IMR-90 (cell line): Measurements from ENCODE around the gene CMSS1. TPM values are rescaled to one million over a fixed set of nuclear protein-coding genes. Genes with fewer than 3 reads are reported as not detected.

Experiments
- ATAC-seq: fragments of 200-7000 bp; cut with Tn5 transposase; 2 replicates; pipeline ENCODE4 v1.9.1; 2020; ENCODE audit warnings: low read depth, mild to moderate bottlenecking, moderate library complexity
- BruUV-seq: library from RNA; stranded (reverse); fragments of 400-500 nt; replicated peaks from 2 replicates; lab custom pipeline; 2021; lab: Mats Ljungman, UMichigan
- CTCF ChIA-PET: fragments of 300-600 bp; formaldehyde crosslinking; extraction: SDS; loops from one replicate; lab custom pipeline; 2021; ENCODE audit warnings: antibody characterized with exemption; lab: Yijun Ruan, JAX
- POLR2A ChIA-PET: fragments of 300-600 bp; sonication (Branson Sonifier 250); formaldehyde crosslinking; loops from one replicate; lab custom pipeline; 2022; ENCODE audit warnings: antibody characterized with exemption; ENCODE audit not compliant: unreplicated experiment; lab: Charles Lee
- DNase-seq: peaks from one replicate; pipeline ENCODE4 v3.0.0; 2013
- H2AFZ ChIP-seq: replicated peaks from 2 replicates; pipeline ENCODE3; 2013; ENCODE audit warnings: low read length, mild to moderate bottlenecking; ENCODE audit not compliant: poor library complexity
- H2AK5ac ChIP-seq: 2 replicates; pipeline ENCODE4 v1.6.1; 2013; ENCODE audit warnings: low read depth, low read length, inconsistent platforms
- H2AK9ac ChIP-seq: replicated peaks from 2 replicates; pipeline ENCODE3; 2013; ENCODE audit warnings: mild to moderate bottlenecking, low read depth, low read length, moderate library complexity; ENCODE audit not compliant: poor library complexity
- H2BK120ac ChIP-seq: 2 replicates; pipeline ENCODE4 v1.6.1; 2013; ENCODE audit warnings: low read depth, low read length, inconsistent platforms
- H2BK15ac ChIP-seq: 3 replicates; pipeline ENCODE4 v1.6.1; 2013; ENCODE audit warnings: low read depth, low read length, inconsistent platforms
- H2BK20ac ChIP-seq: 2 replicates; pipeline ENCODE4 v1.6.1; 2013; ENCODE audit warnings: low read depth, mild to moderate bottlenecking, inconsistent platforms, low read length, moderate library complexity
- H2BK5ac ChIP-seq: 2 replicates; pipeline ENCODE4 v1.6.1; 2013; ENCODE audit warnings: mild to moderate bottlenecking, low read depth, low read length, inconsistent platforms; ENCODE audit not compliant: poor library complexity, severe bottlenecking
- H3K14ac ChIP-seq: replicated peaks from 2 replicates; pipeline ENCODE4 v1.6.1; 2013; ENCODE audit warnings: low read depth, low read length, inconsistent platforms
- H3K18ac ChIP-seq: 2 replicates; pipeline ENCODE4 v1.6.1; 2013; ENCODE audit warnings: low read depth, low read length, control low read depth
- H3K23ac ChIP-seq: 2 replicates; pipeline ENCODE4 v1.6.1; 2013; ENCODE audit warnings: low read depth, low read length, inconsistent platforms
- H3K27ac ChIP-seq: 2 replicates; pipeline ENCODE4 v1.5.1; 2013; ENCODE audit warnings: mild to moderate bottlenecking, control low read depth, low read length; ENCODE audit not compliant: insufficient read depth
- H3K27me3 ChIP-seq: 2 replicates; pipeline ENCODE4 v1.6.1; 2013; ENCODE audit warnings: low read length; ENCODE audit not compliant: control insufficient read depth, insufficient read depth
- H3K36me3 ChIP-seq: 2 replicates; pipeline ENCODE4 v1.6.1; 2013; ENCODE audit warnings: low read length, mixed read lengths; ENCODE audit not compliant: control insufficient read depth, insufficient read depth
- H3K4ac ChIP-seq: 2 replicates; pipeline ENCODE4 v1.6.1; 2013; ENCODE audit warnings: low read depth, low read length, inconsistent platforms
- H3K4me1 ChIP-seq: 2 replicates; pipeline ENCODE4 v1.6.1; 2013; ENCODE audit warnings: low read length, mixed read lengths; ENCODE audit not compliant: control insufficient read depth, insufficient read depth
- H3K4me2 ChIP-seq: 2 replicates; pipeline ENCODE4 v1.6.1; 2013; ENCODE audit warnings: low read depth, mild to moderate bottlenecking, control low read depth, low read length, moderate library complexity
- H3K4me3 ChIP-seq: 2 replicates; pipeline ENCODE4 v1.5.1; 2013; ENCODE audit warnings: low read depth, mild to moderate bottlenecking, control low read depth, low read length, moderate library complexity; ENCODE audit not compliant: insufficient read depth
- H3K56ac ChIP-seq: 2 replicates; pipeline ENCODE4 v1.6.1; 2013; ENCODE audit warnings: low read length, inconsistent platforms; ENCODE audit not compliant: insufficient read depth; ENCODE audit errors: extremely low read depth
- H3K79me1 ChIP-seq, 2 experiments: 2 replicates each; pipeline ENCODE4 v1.6.1; 2013; ENCODE audit warnings: low read length in 2 of 2, inconsistent platforms in 1 of 2, low read depth in 1 of 2
- H3K9ac ChIP-seq: 2 replicates; pipeline ENCODE4 v1.6.1; 2013; ENCODE audit warnings: low read depth, low read length, control low read depth
- H3K9me1 ChIP-seq: 2 replicates; pipeline ENCODE4 v1.6.1; 2013; ENCODE audit warnings: low read length, inconsistent platforms; ENCODE audit not compliant: insufficient read depth
- H3K9me3 ChIP-seq: 2 replicates; pipeline ENCODE4 v1.6.1; 2013; ENCODE audit warnings: low read length; ENCODE audit not compliant: control insufficient read depth, insufficient read depth
- H4K20me1 ChIP-seq: 2 replicates; pipeline ENCODE4 v1.6.1; 2013; ENCODE audit warnings: low read length, inconsistent platforms; ENCODE audit not compliant: insufficient read depth
- H4K5ac ChIP-seq: 2 replicates; pipeline ENCODE4 v1.6.1; 2013; ENCODE audit warnings: mild to moderate bottlenecking, low read depth, low read length, control low read depth
- H4K8ac ChIP-seq, 2 experiments: 2 replicates each; pipeline ENCODE4 v1.6.1; 2013; ENCODE audit warnings: low read depth in 2 of 2, low read length in 2 of 2, control low read depth in 1 of 2, inconsistent platforms in 1 of 2
- H4K91ac ChIP-seq: 2 replicates; pipeline ENCODE4 v1.6.1; 2013; ENCODE audit warnings: low read depth, low read length, inconsistent platforms; ENCODE audit not compliant: insufficient read depth
- BHLHE40 ChIP-seq: fragments of 150-350 bp; IDR thresholded peaks from 2 replicates; pipeline ENCODE4 v1.6.1; 2016; ENCODE audit warnings: mild to moderate bottlenecking, low read depth, low read length
- CEBPB ChIP-seq: IDR thresholded peaks from 2 replicates; pipeline ENCODE4 v1.6.1; 2012; ENCODE audit warnings: low read depth, low read length, improper control_type of control experiment
- FOS ChIP-seq: fragments of 150-350 bp; IDR thresholded peaks from 2 replicates; pipeline ENCODE4 v1.6.1; 2016; ENCODE audit warnings: low read depth, low read length
- MAFK ChIP-seq: IDR thresholded peaks from 2 replicates; pipeline ENCODE4 v1.6.1; 2012; ENCODE audit warnings: low read depth, low read length, improper control_type of control experiment
- MAZ ChIP-seq: IDR thresholded peaks from 2 replicates; pipeline ENCODE4 v1.6.1; 2012; ENCODE audit warnings: low read depth, mild to moderate bottlenecking, low read length, improper control_type of control experiment, moderate library complexity, borderline replicate concordance
- NFE2L2 ChIP-seq: fragments of 150-350 bp; IDR thresholded peaks from 2 replicates; pipeline ENCODE4 v1.6.1; 2016; ENCODE audit warnings: low read depth, mild to moderate bottlenecking, low read length
- POLR2A ChIP-seq: IDR thresholded peaks from 2 replicates; pipeline ENCODE4 v1.6.1; 2012; ENCODE audit warnings: mild to moderate bottlenecking, low read depth, low read length
- RAD21 ChIP-seq: IDR thresholded peaks from 2 replicates; pipeline ENCODE4 v1.6.1; 2012; ENCODE audit warnings: low read length, improper control_type of control experiment
- RCOR1 ChIP-seq: IDR thresholded peaks from 2 replicates; pipeline ENCODE4 v1.6.1; 2012; ENCODE audit warnings: mild to moderate bottlenecking, low read length, improper control_type of control experiment; ENCODE audit not compliant: insufficient replicate concordance
- WGBS, 2 experiments: methylation state at CpG; one replicate each; pipeline versions ENCODE4 v1.1.5 to v1.1.7; 2013; ENCODE audit warnings: missing lambda C conversion rate in 2 of 2; ENCODE audit not compliant: insufficient read length in 1 of 2; ENCODE audit errors: extremely low coverage in 2 of 2; 5-methylcytosine and 5-hydroxymethylcytosine counted together
- dilution Hi-C: fragments of 300-500 bp; cut with HindIII; formaldehyde crosslinking; loops from one replicate; pipeline ENCODE4 v1.14.3; 2018; ENCODE audit warnings: low sequenced_read_pairs; ENCODE audit not compliant: unreplicated experiment
- in situ Hi-C: fragments of 300-500 bp; cut with MboI; formaldehyde crosslinking; loops from 3 replicates; pipeline ENCODE4 v1.14.3; 2019; ENCODE audit warnings: low sequenced_read_pairs, inconsistent platforms, mixed read lengths
- intact Hi-C: fragments of 100-400 bp; cut with micrococcal nuclease; formaldehyde crosslinking; loops from 2 replicates; pipeline ENCODE4 v1.10.0; 2022
- polyA plus RNA-seq, 3 experiments: library from polyadenylated mRNA; depleted of rRNA; stranded (reverse); fragments of >200 nt; gene quantifications; 2 replicates each; pipeline ENCODE4 v1.2.3, GENCODE V29; 2012; ENCODE audit warnings: low replicate concordance in 1 of 3
- total RNA-seq: library from RNA; depleted of rRNA; stranded (reverse); fragments of >200 nt; gene quantifications from 2 replicates; pipeline ENCODE4 v1.2.3, GENCODE V29; 2012
- TF ChIP-seq, protein P1 (sequence below): fragments of 150-350 bp; IDR thresholded peaks from 2 replicates; pipeline ENCODE4 v1.6.1; 2016; ENCODE audit warnings: low read depth, mild to moderate bottlenecking, low read length, moderate library complexity, borderline replicate concordance
- TF ChIP-seq, protein P2 (sequence below): fragments of 150-350 bp; IDR thresholded peaks from 2 replicates; pipeline ENCODE4 v1.6.1; 2017; ENCODE audit warnings: mild to moderate bottlenecking, antibody characterized with exemption, low read length, low read depth

CMSS1 gene
- total and polyA plus RNA-seq, 2 of the 4 experiments (the other 2 are of a cell fraction): 12.5 to 13.6 TPM

DNA sequence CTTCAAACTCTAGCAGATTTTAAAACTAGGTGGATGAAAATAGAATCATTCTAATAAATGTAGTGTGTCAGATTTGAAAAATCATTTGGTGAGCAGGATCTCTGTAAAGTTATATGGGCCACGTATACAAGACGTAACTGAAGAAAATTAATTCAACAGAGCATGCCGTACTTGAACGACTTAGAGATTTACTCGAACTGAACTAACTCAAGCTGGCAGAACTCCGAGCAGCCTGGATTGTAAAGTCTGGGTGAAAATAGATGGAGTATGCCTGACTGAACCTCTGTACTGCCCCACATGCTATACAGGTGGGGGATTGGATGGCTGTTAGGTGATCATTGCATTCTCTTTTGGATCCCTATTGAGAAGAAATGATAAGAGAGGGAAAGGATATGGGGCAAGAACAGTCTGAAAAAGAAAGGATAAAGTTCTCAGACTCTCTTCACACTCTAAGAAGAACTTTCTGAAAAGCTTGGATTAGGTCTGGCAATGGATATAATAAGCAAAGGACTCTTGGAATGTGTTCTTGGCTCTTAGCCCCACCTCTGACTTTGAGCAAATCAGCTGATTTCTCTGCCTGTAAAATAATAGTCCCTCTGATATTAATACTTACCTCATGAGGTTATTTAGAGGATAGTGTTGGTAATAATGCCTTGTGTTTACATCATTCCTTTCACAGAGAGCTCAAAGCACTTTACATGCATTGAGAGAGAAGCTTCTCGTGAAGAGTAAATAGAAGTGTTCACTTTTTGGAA, 149.2 kb downstream of the CMSS1 start (continued):
- TF ChIP-seq POLR2A: no peak
- TF ChIP-seq MAZ: no peak
- no peak for TF ChIP-seq FOS

DNA sequence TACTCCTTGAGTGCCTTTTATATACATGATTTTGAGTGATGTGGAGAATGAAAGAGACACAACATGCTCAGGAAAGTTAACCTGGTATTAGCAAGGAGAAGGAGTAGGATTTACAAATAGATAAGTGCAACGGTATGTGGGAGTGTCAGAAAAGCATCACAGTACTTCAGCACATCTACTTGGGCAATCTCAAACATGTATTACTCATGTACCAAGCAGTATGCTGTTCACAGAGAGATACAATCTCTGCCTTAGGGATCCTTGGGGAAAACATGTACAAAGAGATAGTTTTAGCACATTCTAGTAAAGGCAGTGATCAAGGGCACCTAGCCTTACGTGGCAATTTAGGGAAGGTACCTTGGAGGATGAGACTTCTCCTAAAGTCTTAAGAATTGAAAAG, 150.1 kb downstream of the CMSS1 start:
- peak; percentile 28; the same call in 1 of the 2 replicates for ATAC-seq
- in situ Hi-C loops: loop anchor here (25.0 kb wide), 1 partner anchor 95 kb away; no protein-coding TSS in a partner anchor
- Histone ChIP-seq H4K8ac (0 out of 4 replicates have a peak overlapping the region, but pooled peaks of 1 of the 2 experiments have one; percentile 13), H4K91ac (0 out of 2 replicates have a peak overlapping the region, but pooled peaks have one; percentile 5), H3K9me3 (no peaks in the 10 kb centered on the region), H2BK5ac (peak overlapping the region; percentile 11), H3K9ac (no peak overlapping the region), H2AK9ac (no peak overlapping the region), H3K9me1 (peaks cover 3% of the 10 kb centered on the region; the same call in 1 of the 2 replicates), H3K36me3 (no peaks in the 10 kb centered on the region), H3K79me1 (peaks cover 10 to 13% of the 10 kb centered on the region in 2 experiments; a peak in 1 of 4 replicates), H3K27ac (no peak overlapping the region), H2BK120ac (peak overlapping the region; percentile 70; the same call in 1 of the 2 replicates), H3K4me1 (peaks cover 18% of the 10 kb centered on the region), H3K18ac (peak overlapping the region; percentile 84; the same call in 1 of the 2 replicates), H2AK5ac (peak overlapping the region; percentile 27; the same call in 1 of the 2 replicates), H3K4me2 (no peak overlapping the region), H3K4ac (no peak overlapping the region), H2BK20ac (peak overlapping the region; percentile 18; the same call in 1 of the 2 replicates), H3K14ac (peak overlapping the region; percentile 71; the same call in 1 of the 2 replicates), H3K56ac (no peak overlapping the region), H2AFZ (no peak overlapping the region), H3K4me3 (no peak overlapping the region), H2BK15ac (0 out of 3 replicates have a peak overlapping the region, but pooled peaks have one; percentile 23), H3K27me3 (no peaks in the 10 kb centered on the region), H4K20me1 (no peaks in the 10 kb centered on the region), H3K23ac (peak overlapping the region; percentile 28; the same call in 1 of the 2 replicates), H4K5ac (no peak overlapping the region)
- WGBS, 2 experiments: no CpG with 5 or more reads among the region's 2 CpGs
- peak; percentile 72 for DNase-seq
- dilution Hi-C loops: no loop called here
- POLR2A ChIA-PET: interaction anchor here (1.1 kb wide), 1 partner anchor 525 kb away, joined by 4 read pairs; the partner anchor contains the start of gene TMEM45A
- TF ChIP-seq, protein P1, sequence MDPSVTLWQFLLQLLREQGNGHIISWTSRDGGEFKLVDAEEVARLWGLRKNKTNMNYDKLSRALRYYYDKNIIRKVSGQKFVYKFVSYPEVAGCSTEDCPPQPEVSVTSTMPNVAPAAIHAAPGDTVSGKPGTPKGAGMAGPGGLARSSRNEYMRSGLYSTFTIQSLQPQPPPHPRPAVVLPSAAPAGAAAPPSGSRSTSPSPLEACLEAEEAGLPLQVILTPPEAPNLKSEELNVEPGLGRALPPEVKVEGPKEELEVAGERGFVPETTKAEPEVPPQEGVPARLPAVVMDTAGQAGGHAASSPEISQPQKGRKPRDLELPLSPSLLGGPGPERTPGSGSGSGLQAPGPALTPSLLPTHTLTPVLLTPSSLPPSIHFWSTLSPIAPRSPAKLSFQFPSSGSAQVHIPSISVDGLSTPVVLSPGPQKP: no peak
- TF ChIP-seq, protein P2, sequence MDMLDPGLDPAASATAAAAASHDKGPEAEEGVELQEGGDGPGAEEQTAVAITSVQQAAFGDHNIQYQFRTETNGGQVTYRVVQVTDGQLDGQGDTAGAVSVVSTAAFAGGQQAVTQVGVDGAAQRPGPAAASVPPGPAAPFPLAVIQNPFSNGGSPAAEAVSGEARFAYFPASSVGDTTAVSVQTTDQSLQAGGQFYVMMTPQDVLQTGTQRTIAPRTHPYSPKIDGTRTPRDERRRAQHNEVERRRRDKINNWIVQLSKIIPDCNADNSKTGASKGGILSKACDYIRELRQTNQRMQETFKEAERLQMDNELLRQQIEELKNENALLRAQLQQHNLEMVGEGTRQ: no peak
- no peak for TF ChIP-seq RCOR1
- TF ChIP-seq NFE2L2: no peak
- TF ChIP-seq BHLHE40: no peak
- peak; percentile 87 for TF ChIP-seq CEBPB
- no peak for TF ChIP-seq RAD21
- no peak for TF ChIP-seq MAFK
- intact Hi-C loops: no loop called here
- no TSS peak for BruUV-seq
- CTCF ChIA-PET: no interaction called here
